Right lobe of liver (tissue), 6 donors: ENCODE measurements around the gene ZNF593OS. TPM values are rescaled to one million over a fixed set of nuclear protein-coding genes. Genes with fewer than 3 reads are reported as not detected.

ENCODE experiments used
- ATAC-seq, 4 donors: fragments of 200-7000 bp; cut with Tn5 transposase; one replicate each; pipeline ENCODE4 v1.9.1; 2020; ENCODE audit warnings: mild to moderate bottlenecking in 4 of 4, moderate library complexity in 4 of 4
- DNase-seq, 3 donors: peaks; one replicate each; pipeline ENCODE4 v3.0.0-alpha.2; 2020
- H3K27ac ChIP-seq, 3 donors: fragments of 200-600 bp; one replicate each; pipeline ENCODE4 v1.8.0; 2022
- H3K27me3 ChIP-seq, 2 donors: fragments of 200-600 bp; one replicate each; pipeline ENCODE4 v1.8.0; 2022
- H3K36me3 ChIP-seq, 4 donors: fragments of 200-600 bp; sonication (generic) in 1 of 4; one replicate each; pipeline versions ENCODE4 v1.5.1 to v1.8.0; 2017 to 2022; ENCODE audit warnings: control low read depth in 1 of 4
- H3K4me1 ChIP-seq, 4 donors: fragments of 200-600 bp; sonication (generic) in 1 of 4; one replicate each; pipeline versions ENCODE4 v1.5.1 to v1.8.0; 2017 to 2022; ENCODE audit warnings: control low read depth in 1 of 4
- H3K4me3 ChIP-seq, 3 donors: fragments of 200-600 bp; one replicate each; pipeline ENCODE4 v1.8.0; 2022
- H3K9me3 ChIP-seq, 4 donors: fragments of 200-600 bp; sonication (generic) in 1 of 4; one replicate each; pipeline versions ENCODE4 v1.5.1 to v1.8.0; 2017 to 2022; ENCODE audit warnings: control low read depth in 1 of 4
- POLR2A ChIP-seq: fragments of 450-650 bp; IDR thresholded peaks from one replicate; pipeline ENCODE4 v1.6.1; 2017; ENCODE audit warnings: antibody characterized with exemption, mild to moderate bottlenecking
- WGBS: methylation state at CpG from one replicate; pipeline ENCODE4 v1.1.6; 2018; ENCODE audit warnings: low coverage, low lambda C conversion rate; ENCODE audit not compliant: insufficient coverage; ENCODE audit errors: missing lambda C conversion rate; 5-methylcytosine and 5-hydroxymethylcytosine counted together
- intact Hi-C, 2 donors: fragments of 100-400 bp; cut with DNase I; formaldehyde crosslinking; loops; one replicate each; pipeline versions ENCODE4 v1.11.2 to v1.14.1; 2022
- total RNA-seq, 6 experiments: library from RNA; depleted of rRNA in 2 of 6; stranded (reverse); fragments of >200 nt in 2 of 6; fragmentation: NEBNext Ultra II Directional in 3 of 6; extraction: Animal tissue kit (Norgen Biotek cat#: 25700) in 3 of 6; gene quantifications; one replicate each; pipeline versions ENCODE4 v1.1.0 to v1.2.4, GENCODE V29; 2016 to 2023
- TF ChIP-seq, protein P1 (sequence below), 4 donors: fragments of 200-600 bp in 3 of 4; fragments of 450-650 bp in 1 of 4; IDR thresholded peaks; one replicate each; pipeline versions ENCODE4 v1.5.1 to v1.8.0; 2016 to 2022; ENCODE audit warnings: antibody characterized with exemption in 4 of 4, mild to moderate bottlenecking in 2 of 4
- donor health status: DM: no; HTN: yes; CAD: no.
- donor health status: DM: no; HTN: no; CAD: no.
- donor health status: DM: no; HTN: no; CAD: no.
- donor health status: DM: no; HTN: yes; CAD: no.
- donor health status: DM: no; HTN: yes; CAD: no.

ZNF593OS gene
- total RNA-seq, 6 experiments from 2014 or later: not detected

- no CpG with 5 or more reads among the region's 7 CpGs for WGBS
- H3K36me3 ChIP-seq: no peaks in the 10 kb centered on the region
- H3K9me3 ChIP-seq: no peaks in the 10 kb centered on the region
- ATAC-seq (no peak), DNase-seq (no peak)
- H3K27me3 ChIP-seq: no peaks in the 10 kb centered on the region
- intact Hi-C loops: no loop called here
- H3K27ac ChIP-seq: no peak overlapping the region
- H3K4me3 ChIP-seq: no peak overlapping the region
- TF ChIP-seq POLR2A: no peak
- TF ChIP-seq, protein P1, sequence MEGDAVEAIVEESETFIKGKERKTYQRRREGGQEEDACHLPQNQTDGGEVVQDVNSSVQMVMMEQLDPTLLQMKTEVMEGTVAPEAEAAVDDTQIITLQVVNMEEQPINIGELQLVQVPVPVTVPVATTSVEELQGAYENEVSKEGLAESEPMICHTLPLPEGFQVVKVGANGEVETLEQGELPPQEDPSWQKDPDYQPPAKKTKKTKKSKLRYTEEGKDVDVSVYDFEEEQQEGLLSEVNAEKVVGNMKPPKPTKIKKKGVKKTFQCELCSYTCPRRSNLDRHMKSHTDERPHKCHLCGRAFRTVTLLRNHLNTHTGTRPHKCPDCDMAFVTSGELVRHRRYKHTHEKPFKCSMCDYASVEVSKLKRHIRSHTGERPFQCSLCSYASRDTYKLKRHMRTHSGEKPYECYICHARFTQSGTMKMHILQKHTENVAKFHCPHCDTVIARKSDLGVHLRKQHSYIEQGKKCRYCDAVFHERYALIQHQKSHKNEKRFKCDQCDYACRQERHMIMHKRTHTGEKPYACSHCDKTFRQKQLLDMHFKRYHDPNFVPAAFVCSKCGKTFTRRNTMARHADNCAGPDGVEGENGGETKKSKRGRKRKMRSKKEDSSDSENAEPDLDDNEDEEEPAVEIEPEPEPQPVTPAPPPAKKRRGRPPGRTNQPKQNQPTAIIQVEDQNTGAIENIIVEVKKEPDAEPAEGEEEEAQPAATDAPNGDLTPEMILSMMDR (IDR thresholded peaks at IDR 0.05): no peak
- H3K4me1 ChIP-seq: no peaks in the 10 kb centered on the region
Measured at GRCh38 chr1:26182383-26182696, 10.7 kb upstream of the ZNF593OS start.

DNA sequence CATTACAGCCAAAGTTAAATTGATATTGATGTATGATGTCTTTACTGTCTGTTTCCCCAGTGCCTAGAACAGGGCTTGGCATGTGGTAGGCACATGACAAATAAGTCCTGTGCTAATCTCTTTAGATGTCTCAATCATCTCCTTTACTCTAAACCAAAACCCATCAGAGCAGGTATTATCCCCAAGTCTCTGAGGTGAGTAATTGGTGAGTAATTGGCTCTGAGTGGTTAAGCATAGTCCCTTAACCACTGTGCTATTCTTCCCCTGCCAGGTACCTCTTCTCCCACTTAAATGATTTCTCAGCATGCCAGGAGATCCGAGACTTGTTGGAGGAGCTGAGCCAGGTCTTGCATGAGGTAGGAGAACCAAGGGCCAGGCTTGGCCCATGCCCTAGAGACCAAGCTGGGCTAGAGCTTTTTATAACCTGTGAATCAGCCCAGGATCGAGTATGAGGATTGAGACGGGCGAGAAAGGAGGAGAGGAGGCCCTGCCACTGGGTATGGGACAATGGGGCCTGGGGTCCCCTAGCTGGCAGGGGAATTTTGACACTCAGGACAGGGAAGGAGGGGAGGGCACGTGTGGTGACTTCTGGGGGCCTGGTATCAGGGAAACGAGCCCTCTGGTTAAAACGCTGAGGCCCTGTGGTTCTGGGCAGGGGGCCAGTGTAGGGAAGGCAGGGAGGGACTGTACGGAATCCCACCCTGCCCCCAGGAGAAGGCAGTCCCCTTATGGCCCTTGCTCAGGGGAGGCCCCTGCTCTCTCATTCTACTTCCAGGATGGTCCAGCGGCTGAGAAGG is 10.2 kb upstream of the ZNF593OS start:
- WGBS: 62% methylated on average over 4 of the region's 9 CpGs
- Histone ChIP-seq H3K27ac (no peak overlapping the region), H3K27me3 (no peaks in the 10 kb centered on the region), H3K9me3 (no peaks in the 10 kb centered on the region), H3K4me3 (no peak overlapping the region), H3K4me1 (no peaks in the 10 kb centered on the region), H3K36me3 (no peaks in the 10 kb centered on the region)
- TF ChIP-seq, protein P1 (IDR thresholded peaks at IDR 0.05): no peak
- no peak for TF ChIP-seq POLR2A
- DNase-seq (no peak), ATAC-seq (no peak)
- intact Hi-C loops: no loop called here

- Histone ChIP-seq H3K4me1 (no peaks in the 10 kb centered on the region), H3K27ac (no peak overlapping the region), H3K4me3 (no peak overlapping the region), H3K9me3 (no peaks in the 10 kb centered on the region), H3K36me3 (no peaks in the 10 kb centered on the region), H3K27me3 (no peaks in the 10 kb centered on the region)
- DNase-seq (no peak), ATAC-seq (no peak)
- no peak for TF ChIP-seq POLR2A
- TF ChIP-seq, protein P1 (IDR thresholded peaks at IDR 0.05): no peak
- intact Hi-C loops: no loop called here
- 75% methylated on average over 2 of the region's 4 CpGs for WGBS
Measured at GRCh38 chr1:26180010-26180506, 8.4 kb upstream of the ZNF593OS start.

GRCh38 chr1:26177182-26177684 is 5.6 kb upstream of the ZNF593OS start, which contains the start of gene CNKSR1:
Gene CNKSR1 (plus strand): TSS chr1:26177491. CDS start chr1:26177548, 57 bp downstream.
- DNase-seq (no peak), ATAC-seq (peak; percentile 36 to 82 (median 58))
- 49% methylated on average over 13 of the region's 21 CpGs for WGBS
- no peak for TF ChIP-seq POLR2A
- TF ChIP-seq, protein P1 (IDR thresholded peaks at IDR 0.05): no peak
- H3K36me3 ChIP-seq: no peaks in the 10 kb centered on the region
- no peaks in the 10 kb centered on the region for H3K4me1 ChIP-seq
- peak within 1 kb of the TSS in 1 of 3 donors; percentile 26 for H3K4me3 ChIP-seq
- H3K27me3 ChIP-seq: no peaks in the 10 kb centered on the region
- intact Hi-C loops: no loop called here
- H3K9me3 ChIP-seq: no peaks in the 10 kb centered on the region
- no peak within 1 kb of the TSS for H3K27ac ChIP-seq
